ENCODE data around the gene TMEM259.
A peak's percentile ranks its signal among the peaks of the same experiment; 100 is the strongest.

Gene TMEM259

GRCh38 chr19:1020868-1021425 is at the start of gene TMEM259:
Gene TMEM259 (minus strand): TSS chr19:1021123. CDS start chr19:1020996, 127 bp downstream.
- DNase-seq = peak; percentile 96 to 98

- no peak for DNase-seq
These were observed 49.6 kb upstream of the TMEM259 start for GRCh38 chr19:1070576-1070930.

GRCh38 chr19:1069009-1069779 is 48.3 kb upstream of the TMEM259 start:
- DNase-seq = no peak

GRCh38 chr19:1068009-1069001 is 47.4 kb upstream of the TMEM259 start:
- DNase-seq = no peak

GRCh38 chr19:1067341-1067957 is 46.5 kb upstream of the TMEM259 start:
- no peak for DNase-seq

- DNase-seq = no peak
These were observed 45.9 kb upstream of the TMEM259 start, which contains the start of gene ARHGAP45 for GRCh38 chr19:1066748-1067340. Gene ARHGAP45 (plus strand): TSS chr19:1067167. CDS start chr19:1067406, 239 bp downstream.

GRCh38 chr19:1066251-1066747 is 45.4 kb upstream of the TMEM259 start:
- no peak for DNase-seq

- no peak for DNase-seq
These were observed 44.7 kb upstream of the TMEM259 start for GRCh38 chr19:1065606-1066109.

- DNase-seq = peak in 1 of 2 experiments; percentile 40
These were observed 44.0 kb upstream of the TMEM259 start for GRCh38 chr19:1064661-1065605.

- no peak for DNase-seq
These were observed 43.2 kb upstream of the TMEM259 start for GRCh38 chr19:1063909-1064660.

- no peak for DNase-seq
These were observed 42.3 kb upstream of the TMEM259 start for GRCh38 chr19:1063030-1063908.

- no peak for DNase-seq
These were observed 41.6 kb upstream of the TMEM259 start for GRCh38 chr19:1062387-1063029.

- no peak for DNase-seq
These were observed 41.1 kb upstream of the TMEM259 start for GRCh38 chr19:1061987-1062386.

- DNase-seq = no peak
These were observed 39.8 kb upstream of the TMEM259 start for GRCh38 chr19:1060689-1061088.

GRCh38 chr19:1058112-1058511 is 37.2 kb upstream of the TMEM259 start:
- DNase-seq = no peak

- DNase-seq = peak in 1 of 2 experiments; percentile 47
These were observed 36.4 kb upstream of the TMEM259 start for GRCh38 chr19:1057176-1057855.

GRCh38 chr19:1055886-1056620 is 35.1 kb upstream of the TMEM259 start:
- no peak for DNase-seq
